ENCODE measurements around the gene OPALIN. TPM values are rescaled to one million over a fixed set of nuclear protein-coding genes. Genes with fewer than 3 reads are reported as not detected.

The OPALIN gene
- total and polyA plus RNA-seq, 12 donors, result not detected

- no peaks in the 10 kb centered on the region for H3K27me3 ChIP-seq
- no peak overlapping the region for H3K27ac ChIP-seq
- no peak for TF ChIP-seq CTCF (IDR thresholded peaks at IDR 0.05)
- no peak for TF ChIP-seq POLR2A (IDR thresholded peaks at IDR 0.05)
- intact Hi-C loops (cut with DNase I), result no loop called here
- no peaks in the 10 kb centered on the region for H3K4me1 ChIP-seq (replicated peaks in 1 of 2)
- no peak for DNase-seq
- H3K4me3 ChIP-seq, result no peak overlapping the region
- no peaks in the 10 kb centered on the region for H3K9me3 ChIP-seq (replicated peaks in 1 of 3)
- H3K36me3 ChIP-seq (replicated peaks in 1 of 2), result no peaks in the 10 kb centered on the region
- 81 to 91% (median 84%) methylated on average over 3 of the region's 3 CpGs for WGBS, 4 donors
Observed at GRCh38 chr10:96365571-96365970, 6.8 kb upstream of the OPALIN start.

- H3K27me3 ChIP-seq, result peaks cover 2% of the 10 kb centered on the region
- H3K4me1 ChIP-seq (replicated peaks in 1 of 2), result no peaks in the 10 kb centered on the region
- no peak overlapping the region for H3K4me3 ChIP-seq
- no peaks in the 10 kb centered on the region for H3K36me3 ChIP-seq (replicated peaks in 1 of 2)
- no peak for TF ChIP-seq CTCF (IDR thresholded peaks at IDR 0.05)
- intact Hi-C loops (cut with DNase I), result no loop called here
- H3K9me3 ChIP-seq (replicated peaks in 1 of 3), result no peaks in the 10 kb centered on the region
- DNase-seq, result no peak
- WGBS, 4 donors, result 58 to 67% (median 59%) methylated on average over 3 of the region's 3 CpGs; no CpG with 5 or more reads in 1 of the 4 donors
- no peak overlapping the region for H3K27ac ChIP-seq
Observed at GRCh38 chr10:96360766-96361165, 2.0 kb upstream of the OPALIN start.

- Histone ChIP-seq H3K9me3 (replicated peaks in 1 of 3) (no peaks in the 10 kb centered on the region), H3K27me3 (peaks cover 5% of the 10 kb centered on the region), H3K4me3 (no peak overlapping the region), H3K4me1 (replicated peaks in 1 of 2) (no peaks in the 10 kb centered on the region), H3K36me3 (replicated peaks in 1 of 2) (no peaks in the 10 kb centered on the region), H3K27ac (no peak overlapping the region)
- TF ChIP-seq CTCF (IDR thresholded peaks at IDR 0.05) (no peak), POLR2A (IDR thresholded peaks at IDR 0.05) (no peak)
- no peak for DNase-seq
- intact Hi-C loops (cut with DNase I), result no loop called here
- WGBS, 4 donors, result 84 to 94% (median 87%) methylated on average over 6 of the region's 6 CpGs
Observed at GRCh38 chr10:96360331-96360730, 1.5 kb upstream of the OPALIN start.

GRCh38 chr10:96359616-96360015 lies 814 bp upstream of the OPALIN start:
- Histone ChIP-seq H3K9me3 (replicated peaks in 1 of 3) (no peaks in the 10 kb centered on the region), H3K4me1 (replicated peaks in 1 of 2) (no peaks in the 10 kb centered on the region), H3K27me3 (peaks cover 5% of the 10 kb centered on the region), H3K36me3 (replicated peaks in 1 of 2) (no peaks in the 10 kb centered on the region), H3K27ac (no peak overlapping the region), H3K4me3 (no peak overlapping the region)
- no peak for DNase-seq
- 71 to 83% (median 76%) methylated on average over 6 of the region's 6 CpGs for WGBS, 4 donors
- no peak for TF ChIP-seq CTCF (IDR thresholded peaks at IDR 0.05)
- TF ChIP-seq POLR2A (IDR thresholded peaks at IDR 0.05), result no peak
- intact Hi-C loops (cut with DNase I), result no loop called here
